Esophagus muscularis mucosa (tissue), 4 donors: ENCODE measurements around the gene PRMT7.

ENCODE experiments used
- EP300 ChIP-seq: sonication (generic); formaldehyde crosslinking; IDR thresholded peaks from one replicate; pipeline ENCODE4 v1.6.1; 2017; ENCODE audit warnings: antibody characterized with exemption
- POLR2A ChIP-seq: fragments of 450-650 bp; IDR thresholded peaks from one replicate; pipeline ENCODE4 v1.6.1; 2017; ENCODE audit warnings: antibody characterized with exemption, moderate library complexity, mild to moderate bottlenecking, low read depth
- POLR2AphosphoS5 ChIP-seq, 2 donors: sonication (generic); formaldehyde crosslinking; IDR thresholded peaks; one replicate each; pipeline ENCODE4 v1.6.1; 2017; ENCODE audit warnings: antibody characterized with exemption in 2 of 2
- TF ChIP-seq, protein P1 (sequence below), 3 experiments: fragments of 200-600 bp in 2 of 3; fragments of 450-650 bp in 1 of 3; sonication (generic) in 2 of 3; IDR thresholded peaks; one replicate each; pipeline ENCODE4 v1.5.1; 2017 to 2019; ENCODE audit warnings: antibody characterized with exemption in 3 of 3, mild to moderate bottlenecking in 2 of 3, moderate library complexity in 1 of 3

DNA sequence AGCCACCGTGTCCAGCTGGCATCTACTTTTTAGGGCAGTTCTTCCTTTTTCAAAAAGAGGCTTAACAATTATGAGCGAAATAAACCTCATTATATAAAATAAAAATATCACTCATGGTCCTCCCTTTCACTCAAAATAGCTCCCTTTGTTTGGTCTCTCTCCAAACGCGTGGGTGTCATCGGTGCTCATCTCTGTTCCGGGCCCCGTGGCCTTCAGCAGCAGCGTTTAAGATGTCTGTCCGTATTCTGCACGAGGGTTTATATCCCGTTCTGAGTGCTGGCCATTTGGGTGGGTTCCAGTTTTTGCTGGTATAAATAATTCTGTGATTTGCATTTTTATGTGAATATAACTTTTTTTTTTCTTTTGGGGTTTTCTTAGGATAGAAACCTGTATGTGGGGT is 33.4 kb downstream of the PRMT7 start:
- TF ChIP-seq POLR2AphosphoS5 (IDR thresholded peaks at IDR 0.05) (no peak), POLR2A (no peak), EP300 (no peak)
- TF ChIP-seq, protein P1, sequence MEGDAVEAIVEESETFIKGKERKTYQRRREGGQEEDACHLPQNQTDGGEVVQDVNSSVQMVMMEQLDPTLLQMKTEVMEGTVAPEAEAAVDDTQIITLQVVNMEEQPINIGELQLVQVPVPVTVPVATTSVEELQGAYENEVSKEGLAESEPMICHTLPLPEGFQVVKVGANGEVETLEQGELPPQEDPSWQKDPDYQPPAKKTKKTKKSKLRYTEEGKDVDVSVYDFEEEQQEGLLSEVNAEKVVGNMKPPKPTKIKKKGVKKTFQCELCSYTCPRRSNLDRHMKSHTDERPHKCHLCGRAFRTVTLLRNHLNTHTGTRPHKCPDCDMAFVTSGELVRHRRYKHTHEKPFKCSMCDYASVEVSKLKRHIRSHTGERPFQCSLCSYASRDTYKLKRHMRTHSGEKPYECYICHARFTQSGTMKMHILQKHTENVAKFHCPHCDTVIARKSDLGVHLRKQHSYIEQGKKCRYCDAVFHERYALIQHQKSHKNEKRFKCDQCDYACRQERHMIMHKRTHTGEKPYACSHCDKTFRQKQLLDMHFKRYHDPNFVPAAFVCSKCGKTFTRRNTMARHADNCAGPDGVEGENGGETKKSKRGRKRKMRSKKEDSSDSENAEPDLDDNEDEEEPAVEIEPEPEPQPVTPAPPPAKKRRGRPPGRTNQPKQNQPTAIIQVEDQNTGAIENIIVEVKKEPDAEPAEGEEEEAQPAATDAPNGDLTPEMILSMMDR (IDR thresholded peaks at IDR 0.05), result no peak
